H1 (cell line): ENCODE results near the gene KLHDC10. TPM values are rescaled to one million over a fixed set of nuclear protein-coding genes. Genes with fewer than 3 reads are reported as not detected.

ENCODE experiments used
- BCL11A ChIP-seq, 2 experiments: IDR thresholded peaks; one replicate each; pipeline ENCODE4 v1.6.1; 2011; ENCODE audit warnings: low read depth in 2 of 2, low read length in 2 of 2, mild to moderate bottlenecking in 2 of 2
- BRCA1 ChIP-seq: IDR thresholded peaks from 2 replicates; pipeline ENCODE4 v1.6.1; 2012; ENCODE audit warnings: low read depth, low read length, improper control_type of control experiment
- CBX5 ChIP-seq: fragments of 300-800, 300-1000 bp; sonication (generic); IDR thresholded peaks from 2 replicates; pipeline ENCODE4 v1.7.1; 2016; ENCODE audit warnings: antibody characterized with exemption, low read length, low read depth
- NRF1 ChIP-seq: IDR thresholded peaks from 2 replicates; pipeline ENCODE4 v1.6.1; 2011; ENCODE audit warnings: mild to moderate bottlenecking, low read depth, low read length, improper control_type of control experiment
- SIN3A ChIP-seq, 2 experiments: IDR thresholded peaks in 1 of 2; conservative IDR thresholded peaks in 1 of 2; 2 replicates each; pipeline ENCODE4 v1.6.1; 2011 to 2012; ENCODE audit warnings: low read length in 2 of 2, improper control_type of control experiment in 1 of 2, low read depth in 1 of 2, mild to moderate bottlenecking in 1 of 2
- TCF12 ChIP-seq: IDR thresholded peaks from 2 replicates; pipeline ENCODE4 v1.6.1; 2011; ENCODE audit warnings: low read depth, mild to moderate bottlenecking, low read length
- polyA plus RNA-seq, 7 experiments: library from polyadenylated mRNA; depleted of rRNA in 3 of 7; stranded (reverse) in 5 of 7; unstranded in 2 of 7; fragments of >200 nt in 5 of 7; fragments of 200-250 nt in 2 of 7; gene quantifications; 1 replicate in 5 of 7; 2 replicates in 1 of 7; 4 replicates in 1 of 7; pipeline versions ENCODE4 v1.2.1 to v1.2.3, GENCODE V29; 2011 to 2013; ENCODE audit warnings: missing spikeins in 2 of 7, mixed read lengths in 2 of 7
- total RNA-seq: library from RNA; stranded (reverse); fragmentation: NEBNext Ultra II Directional; extraction: Animal tissue kit (Norgen Biotek cat#: 25700); gene quantifications from 2 replicates; pipeline ENCODE4 v1.2.1, GENCODE V29; 2021

Gene KLHDC10
- total and polyA plus RNA-seq, 2 of the 8 experiments (the other 6 are each of a cell fraction or from before 2014, with no cell fraction given) = 6.6 to 14.5 TPM

DNA sequence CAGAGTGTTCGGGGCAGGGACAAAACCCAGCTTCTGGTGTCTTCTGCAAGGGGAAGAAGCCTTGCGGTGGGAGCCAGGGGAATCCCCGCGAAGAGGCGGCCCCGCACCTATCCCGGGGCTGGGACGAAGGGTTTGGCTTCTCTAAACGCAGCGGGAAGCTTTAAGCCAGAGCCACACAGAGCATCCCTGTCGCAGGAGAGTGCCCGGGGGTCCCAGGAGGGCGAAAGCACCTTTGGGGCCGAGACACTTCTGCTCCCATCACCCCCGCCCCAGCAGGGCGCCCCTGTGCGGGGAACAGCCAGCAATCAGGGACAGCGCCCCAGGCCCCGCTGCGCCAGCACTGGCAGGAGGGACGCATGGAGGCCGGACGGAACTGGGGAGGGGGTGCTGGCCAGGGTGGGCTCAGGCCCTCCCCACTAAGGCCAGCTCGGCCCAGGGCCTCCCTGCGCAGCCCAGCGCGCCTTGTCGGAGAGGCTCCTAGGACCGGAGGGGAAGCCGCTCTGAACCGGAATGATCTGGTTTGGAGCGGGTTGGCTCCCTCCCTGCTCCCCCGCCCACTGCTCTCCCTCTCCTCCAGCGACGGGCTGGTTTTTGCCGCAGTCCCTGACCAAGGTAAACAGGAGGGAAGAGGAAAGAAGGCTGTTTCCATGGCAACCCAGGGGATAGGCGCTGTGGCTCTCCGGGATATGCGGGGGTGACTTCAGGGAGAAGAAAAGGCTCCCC is 71.0 kb downstream of the KLHDC10 start (continued):
- TF ChIP-seq BRCA1 = no peak
- no peak; the same call in 1 of the 2 replicates for TF ChIP-seq NRF1
- TF ChIP-seq BCL11A (IDR thresholded peaks at IDR 0.05; ENCODE audit: low read depth in 2 of 2, low read length in 2 of 2) = no peak
- TF ChIP-seq CBX5 = no peak
- TF ChIP-seq TCF12 = 0 out of 2 replicates have a peak, but pooled peaks have one; percentile 26
- peak in 1 of 2 experiments; percentile 58; a peak in 1 of 4 replicates for TF ChIP-seq SIN3A (conservative IDR thresholded peaks at IDR 0.05 in 1 of 2, IDR thresholded peaks at IDR 0.05 in 1 of 2; ENCODE audit: low read depth in 1 of 2, low read length in 2 of 2)
